Stimulated activated CD8-positive, alpha-beta memory T cell treated with anti-CD3 and anti-CD28 coated beads, Interleukin-4, amount 100 ng/mL, for 48 hours (primary cell): ENCODE data around the gene KLHL29.

Source experiments
- DNase-seq: peaks from one replicate; pipeline ENCODE4 v3.0.0-alpha.2; 2020

Gene KLHL29

DNA sequence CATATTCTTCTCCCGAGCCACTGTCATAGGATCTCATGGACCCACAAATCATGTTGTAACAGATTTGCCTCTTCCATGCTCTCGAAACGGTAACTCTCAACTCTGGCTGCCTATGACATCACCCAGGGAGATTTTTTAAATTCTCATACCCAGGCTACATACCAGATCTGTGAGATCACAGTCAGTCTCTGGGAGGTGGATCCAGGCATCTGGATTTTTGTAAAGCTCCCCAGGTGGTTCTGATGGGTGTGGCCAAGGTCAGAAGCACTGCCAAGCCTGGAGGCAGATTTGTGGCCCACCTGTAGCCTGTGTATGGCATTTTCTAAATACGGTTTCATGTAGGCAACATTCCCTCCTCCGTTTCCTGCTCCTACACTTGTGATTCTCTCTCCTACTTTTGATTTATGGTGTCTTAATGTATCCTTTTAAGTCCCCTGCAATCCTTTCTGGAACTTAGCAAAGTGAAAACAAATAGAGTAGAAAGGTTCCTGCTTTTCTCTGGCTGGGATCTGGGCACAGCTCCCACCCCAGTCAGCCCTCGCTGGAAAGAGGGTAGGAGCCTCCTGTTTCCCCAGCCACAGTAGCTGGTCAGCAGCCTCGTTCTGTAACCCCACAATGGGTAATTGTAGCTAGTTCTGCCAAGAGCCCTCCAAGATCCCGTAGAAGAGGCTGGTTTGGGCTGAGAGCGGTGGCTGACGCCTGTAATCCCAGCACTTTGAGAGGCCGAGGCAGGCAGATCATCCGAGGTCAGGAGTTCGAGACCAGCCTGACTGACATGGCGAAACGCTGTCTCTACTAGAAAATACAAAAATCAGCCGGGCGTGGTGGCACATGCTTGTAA is 96.2 kb downstream of the KLHL29 start:
- DNase-seq = no peak

GRCh38 chr2:23482188-23482587 is 97.2 kb downstream of the KLHL29 start:
- DNase-seq = no peak

- no peak for DNase-seq
Measured at GRCh38 chr2:23482607-23483006, 97.6 kb downstream of the KLHL29 start.

DNA sequence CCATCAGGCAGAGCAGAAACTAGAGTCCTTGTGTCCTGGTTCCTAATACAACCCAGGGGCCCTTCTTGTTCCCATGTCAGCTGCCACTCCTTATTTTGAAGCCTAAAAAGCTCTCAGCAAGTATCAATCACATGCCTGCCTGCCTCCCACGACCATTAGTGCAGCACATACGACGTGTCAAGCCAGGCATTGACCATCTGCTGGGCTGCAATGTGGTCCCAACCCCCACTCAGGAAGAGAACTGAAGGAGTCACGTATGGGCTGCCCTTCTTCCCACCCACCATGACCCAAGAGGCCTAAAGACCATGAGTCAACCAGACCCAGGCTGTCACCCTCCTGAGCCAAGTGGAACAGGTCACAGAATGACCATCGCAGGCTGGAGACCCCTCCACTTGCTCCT is 98.8 kb downstream of the KLHL29 start:
- DNase-seq = no peak

- DNase-seq = no peak
Measured at GRCh38 chr2:23484275-23484674, 99.3 kb downstream of the KLHL29 start.

- DNase-seq = no peak
Measured at GRCh38 chr2:23484767-23485166, 99.8 kb downstream of the KLHL29 start.

- no peak for DNase-seq
Measured at GRCh38 chr2:23485261-23485660, 100.3 kb downstream of the KLHL29 start.

DNA sequence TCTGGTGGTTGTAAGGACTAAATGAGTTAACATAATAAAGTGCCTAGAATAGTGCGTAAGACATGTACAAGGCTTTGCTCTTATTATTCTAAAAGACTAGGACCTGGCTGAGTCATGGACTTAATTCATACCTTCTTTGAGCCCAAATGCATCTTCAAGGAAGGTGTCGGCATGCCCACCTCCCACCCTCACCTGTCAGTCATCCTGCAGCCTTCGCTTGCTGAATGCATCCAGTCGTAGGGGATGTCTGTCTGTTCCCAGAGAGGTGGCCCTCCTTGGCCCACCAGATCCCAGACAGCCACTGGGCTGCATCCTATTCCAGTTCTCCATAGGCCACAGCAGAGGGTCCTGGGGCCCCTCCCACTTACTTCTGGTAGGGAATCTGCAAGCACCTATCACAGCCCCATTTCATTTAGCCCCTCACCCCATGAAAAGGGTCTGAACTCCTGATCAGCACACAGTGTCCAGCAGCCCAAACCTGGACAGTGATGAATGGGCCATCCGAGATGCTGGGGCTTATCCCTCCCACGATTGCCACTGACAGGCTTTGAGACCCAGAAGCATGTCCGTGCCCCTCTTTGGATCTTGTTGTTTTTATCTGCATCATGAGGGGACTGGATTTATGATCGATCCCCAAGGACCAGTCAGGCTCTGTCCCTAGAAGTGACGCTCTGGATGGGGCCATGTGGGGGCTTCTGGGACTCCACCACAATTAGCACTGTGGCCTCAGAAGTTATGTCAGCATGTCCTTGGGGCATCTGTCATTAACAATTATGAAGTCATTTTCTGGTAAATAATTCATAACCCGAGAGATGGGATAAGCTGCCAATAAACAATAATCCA is 101.1 kb downstream of the KLHL29 start:
- DNase-seq = no peak

DNA sequence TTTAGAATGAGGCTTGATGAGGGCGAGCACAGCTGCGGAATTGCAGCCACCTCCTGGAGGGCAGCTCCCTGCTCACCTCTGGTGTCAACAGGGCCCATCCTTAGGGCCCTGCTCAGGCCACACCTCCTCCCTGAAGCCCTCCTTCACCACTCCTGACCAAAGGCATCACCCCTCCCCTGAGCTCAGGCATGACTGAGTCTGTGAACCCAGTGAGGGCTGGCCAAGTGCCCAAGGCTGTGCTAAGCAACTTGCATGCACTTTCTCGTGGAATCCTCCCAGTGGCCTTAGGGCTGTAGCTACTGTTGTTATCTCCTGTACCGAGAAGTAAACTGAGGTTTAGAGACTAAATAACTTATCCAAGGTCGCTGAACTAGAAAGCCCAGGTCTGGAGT is 101.7 kb downstream of the KLHL29 start:
- DNase-seq = no peak

DNA sequence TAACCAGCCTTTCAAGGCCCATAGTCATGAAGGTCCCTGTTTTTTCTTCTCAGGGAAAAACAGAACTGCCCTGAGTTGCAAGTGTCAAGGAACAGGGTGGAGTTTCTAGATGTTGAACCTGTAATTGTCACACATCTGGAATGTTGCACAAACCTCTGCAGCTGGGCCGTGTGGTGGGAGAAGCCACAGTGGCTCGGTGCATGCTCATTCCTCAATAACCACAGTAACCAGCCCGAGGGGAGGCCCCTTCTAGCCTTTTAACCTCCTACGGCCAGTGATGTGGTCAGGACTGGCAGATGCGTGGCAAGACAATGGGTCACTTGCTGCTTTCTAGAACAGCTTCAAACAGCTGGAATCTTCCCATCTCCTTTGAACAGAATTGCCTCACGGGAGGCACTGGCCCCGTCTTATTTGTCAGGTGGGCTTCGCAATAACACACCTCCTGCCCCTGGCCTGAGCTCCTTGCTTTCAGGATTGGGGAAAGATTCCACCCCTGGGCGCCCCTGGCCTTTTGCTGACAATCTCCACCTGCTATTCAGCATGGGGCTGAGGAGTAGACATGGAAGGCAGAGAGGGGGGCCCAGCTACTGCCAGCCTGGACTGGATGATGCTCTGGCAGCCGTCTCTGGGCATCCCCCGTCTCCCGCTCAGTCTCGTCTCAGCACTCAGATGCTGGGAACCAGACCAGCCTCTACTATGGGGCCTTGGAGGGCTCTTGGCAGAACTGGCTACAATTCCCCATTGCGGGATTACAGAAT is 102.9 kb downstream of the KLHL29 start:
- peak; percentile 65 for DNase-seq

DNA sequence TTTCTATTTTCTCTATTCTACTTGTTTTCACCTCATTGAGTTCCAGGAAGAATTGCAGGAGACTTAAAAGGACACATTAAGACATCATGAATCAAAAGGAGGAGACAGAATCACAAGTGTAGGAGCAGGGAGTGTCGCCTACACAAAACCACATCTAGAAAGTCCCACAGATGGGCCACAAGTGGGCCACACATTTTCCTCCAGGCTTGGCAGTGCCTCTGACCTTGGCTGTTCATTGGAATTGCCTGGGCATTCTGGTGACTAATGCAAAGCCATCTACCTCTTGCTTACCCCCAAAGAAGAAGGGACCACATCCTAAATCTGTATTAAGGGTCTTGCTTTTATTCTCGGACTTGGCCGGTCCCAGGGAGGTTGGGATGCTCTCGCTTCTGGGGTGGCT is 103.6 kb downstream of the KLHL29 start:
- peak; percentile 40 for DNase-seq

DNA sequence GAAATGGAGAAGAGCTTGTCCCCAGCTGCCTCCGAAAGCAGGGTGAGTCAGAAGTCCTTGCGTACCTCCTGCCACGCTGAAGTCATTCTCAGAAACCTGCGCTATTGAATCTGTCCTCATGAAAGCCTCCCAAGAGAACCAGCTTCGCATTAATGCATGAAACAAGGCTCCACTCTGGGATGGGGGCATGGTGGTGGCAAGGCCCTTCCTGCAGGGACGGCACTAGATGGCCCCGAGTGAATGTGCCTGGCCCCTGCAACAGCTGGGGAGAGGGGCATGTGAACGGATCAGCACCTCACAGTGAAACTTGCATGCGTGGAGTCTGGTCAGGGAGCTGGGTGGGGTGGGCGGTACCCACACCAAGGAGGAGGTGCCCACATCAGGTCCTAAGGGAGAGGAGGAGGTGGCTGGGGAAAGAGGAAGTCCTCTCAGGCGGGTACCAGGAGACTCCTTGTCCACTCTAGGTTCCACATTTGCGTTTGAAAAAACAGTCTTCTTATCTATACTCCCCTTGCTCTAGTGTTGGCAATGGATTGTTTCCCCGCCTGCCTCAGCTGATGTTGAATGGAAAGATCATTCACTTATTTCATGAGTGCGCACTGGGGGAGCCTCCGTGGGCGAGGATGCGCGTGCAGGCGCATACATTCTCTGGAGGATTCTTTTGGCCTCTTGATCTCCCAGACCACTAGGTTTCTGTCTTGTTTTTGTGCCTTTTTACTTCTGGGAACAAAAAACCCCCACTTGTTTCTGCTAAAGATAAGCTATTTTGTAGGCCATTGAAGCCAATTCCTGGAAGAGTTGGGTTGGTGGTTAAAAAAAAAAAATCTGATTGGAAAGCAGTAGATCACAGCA is 104.7 kb downstream of the KLHL29 start:
- DNase-seq = peak; percentile 72

DNA sequence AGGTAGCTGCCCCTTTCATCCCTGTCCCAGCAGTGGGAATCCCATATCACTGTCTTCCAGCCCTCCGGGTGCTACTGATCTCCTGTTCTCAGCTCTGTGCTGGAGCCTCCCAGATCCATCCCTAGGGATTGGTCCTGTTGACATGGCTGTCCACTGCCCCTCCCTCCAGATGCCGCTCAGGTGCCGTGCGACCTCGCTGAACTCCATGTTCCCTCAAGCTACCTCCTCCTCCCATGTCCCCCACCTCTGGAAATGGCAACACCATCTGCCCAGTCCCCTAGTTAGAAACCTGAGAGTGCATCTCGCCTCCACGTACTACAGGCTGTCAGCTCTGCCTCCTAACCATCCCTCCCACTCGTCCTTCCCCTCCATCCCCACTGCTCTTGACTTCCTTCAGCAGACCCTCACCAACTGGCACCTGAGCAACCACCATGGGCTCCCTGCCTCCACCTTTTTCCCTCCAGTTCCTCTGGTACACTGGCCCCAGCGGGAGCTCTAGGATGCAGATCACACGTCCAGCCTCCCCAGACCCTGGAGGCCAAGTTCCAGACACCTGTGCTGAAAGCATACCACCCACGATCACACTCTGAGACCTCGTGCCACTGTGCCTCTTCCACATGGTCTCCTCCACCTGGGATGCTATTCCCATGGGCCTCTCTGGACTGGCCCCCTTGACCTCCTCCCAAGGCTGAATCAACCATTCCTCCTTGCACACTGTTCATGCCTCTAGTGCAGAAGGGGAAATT is 106.8 kb downstream of the KLHL29 start:
- no peak for DNase-seq

DNA sequence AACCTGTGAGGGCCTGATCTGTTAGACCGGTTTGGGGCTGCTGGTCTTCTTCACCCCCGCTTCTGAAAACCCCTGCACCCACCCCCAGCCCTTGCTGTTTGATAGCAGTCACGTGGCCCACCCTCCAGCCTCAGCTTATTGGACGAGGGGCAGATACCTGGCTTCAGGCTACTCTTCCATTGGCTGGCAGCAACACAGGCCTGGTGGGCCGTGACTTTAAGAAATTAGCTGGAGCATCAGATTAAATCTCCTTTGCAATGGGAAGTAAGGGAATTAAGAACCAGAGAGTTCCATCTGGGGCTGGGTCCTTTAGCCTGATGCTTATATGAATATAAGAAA is 107.3 kb downstream of the KLHL29 start:
- DNase-seq = no peak

DNA sequence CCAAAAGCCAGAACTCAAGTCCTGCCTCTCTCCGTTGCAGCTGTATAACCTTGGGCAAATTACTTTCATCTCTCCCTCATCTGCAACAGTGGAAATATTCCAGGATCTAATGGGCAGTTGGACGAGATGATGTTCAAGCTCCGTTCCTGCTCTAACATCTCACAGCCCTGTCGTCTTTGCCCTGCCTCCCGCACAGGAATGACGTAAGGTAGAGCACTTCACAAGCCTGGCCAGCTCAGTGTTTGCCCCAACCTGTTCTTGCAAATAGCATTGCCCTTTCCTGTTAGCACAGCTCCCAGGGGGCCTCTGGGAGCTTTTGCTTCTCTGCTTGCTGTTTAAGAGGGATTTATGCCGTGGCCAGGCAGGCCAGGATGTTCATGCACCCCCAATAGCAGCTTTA is 107.9 kb downstream of the KLHL29 start:
- no peak for DNase-seq

GRCh38 chr2:23493846-23494245 is 108.9 kb downstream of the KLHL29 start:
- DNase-seq = no peak

GRCh38 chr2:23494286-23494685 is 109.3 kb downstream of the KLHL29 start:
- no peak for DNase-seq

DNA sequence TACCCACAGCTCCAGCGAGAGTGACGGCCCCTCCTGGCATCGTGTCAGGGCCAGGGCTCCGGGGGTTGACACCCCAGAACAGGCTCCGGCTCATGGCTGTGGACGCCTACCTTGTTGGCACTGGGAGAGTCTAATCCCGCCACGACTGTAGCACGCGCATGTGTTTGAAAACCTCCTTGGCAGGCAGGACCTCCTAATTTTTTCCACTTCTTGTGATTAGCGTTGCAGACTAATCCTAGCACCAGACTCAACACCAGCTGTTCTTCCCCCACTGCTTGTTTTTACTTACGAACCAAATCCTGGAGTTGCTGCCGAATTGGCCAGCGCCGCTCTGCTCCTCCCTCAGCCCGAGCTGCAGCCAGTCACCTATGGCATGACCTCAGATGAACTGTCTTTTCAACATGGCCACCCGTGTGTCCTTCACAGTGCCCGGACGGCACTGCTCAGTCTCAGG is 110.7 kb downstream of the KLHL29 start:
- no peak for DNase-seq

DNA sequence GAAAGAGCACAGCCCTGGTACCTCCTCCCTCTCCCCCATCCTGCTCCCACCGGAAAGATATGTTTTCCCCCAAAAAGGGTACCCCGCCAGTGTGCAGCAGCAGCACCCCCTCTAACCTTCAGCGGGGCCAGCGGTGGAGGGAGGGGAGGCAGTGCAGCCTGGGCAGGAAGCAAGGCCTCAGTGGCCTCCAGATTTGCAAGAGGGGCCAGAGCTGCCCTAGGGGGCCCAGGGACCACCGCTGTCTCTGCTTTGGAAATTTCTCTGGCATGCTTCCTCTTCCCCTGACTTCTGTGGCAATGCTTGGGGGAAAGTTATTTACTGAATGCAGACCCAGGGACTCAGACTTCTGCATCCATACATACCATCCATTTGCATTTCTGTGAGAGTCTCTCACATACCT is 111.5 kb downstream of the KLHL29 start:
- DNase-seq = no peak

DNA sequence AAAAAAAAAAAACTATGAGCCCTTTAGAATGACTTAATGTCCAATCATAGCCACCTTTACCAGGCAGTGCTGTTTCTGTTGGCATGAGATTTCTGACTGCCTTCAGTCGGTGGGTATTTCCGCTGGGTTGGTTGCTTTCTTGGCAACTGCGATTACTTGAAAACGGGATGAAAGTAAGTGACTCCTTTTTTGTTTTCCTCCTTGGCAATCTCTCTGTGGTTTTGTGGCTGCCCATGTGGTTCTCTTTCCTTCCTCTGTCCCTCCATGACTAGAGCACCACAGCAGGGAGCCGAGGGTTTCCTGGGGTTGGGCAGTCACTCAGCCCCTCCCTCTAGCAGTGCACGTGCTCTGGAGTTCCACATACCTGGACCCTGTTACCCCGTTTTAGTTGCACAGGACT is 112.1 kb downstream of the KLHL29 start:
- DNase-seq = peak; percentile 68

DNA sequence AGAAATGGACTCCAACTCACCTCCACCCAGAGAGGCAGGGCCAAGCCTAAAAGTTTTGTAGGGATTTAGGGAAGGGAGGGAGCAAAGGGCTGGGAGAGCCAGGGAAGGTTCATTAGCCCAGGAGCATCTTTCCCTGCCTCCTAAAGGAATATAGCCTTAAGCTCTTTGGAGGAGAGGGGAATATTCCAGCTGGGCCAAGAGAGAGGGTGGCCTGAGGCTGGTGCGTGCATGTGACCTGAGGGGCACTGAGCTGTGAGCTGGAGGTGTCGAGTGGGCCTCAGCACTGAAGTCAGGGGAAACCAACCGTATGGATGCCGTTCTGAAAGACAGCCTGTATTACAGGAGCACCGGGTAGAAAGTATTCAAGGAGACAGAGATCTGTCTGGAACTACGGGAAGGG is 112.6 kb downstream of the KLHL29 start:
- no peak for DNase-seq

GRCh38 chr2:23498943-23499342 is 114.0 kb downstream of the KLHL29 start:
- no peak for DNase-seq
